GM23338 (cell line): ENCODE data around the gene SERPINA5.

Experiments used
- CREB1 ChIP-seq: fragments of 250-450 bp; sonication (Bioruptor Pico); IDR thresholded peaks from 2 replicates; pipeline ENCODE4 v1.5.0; 2020; ENCODE audit warnings: low read depth, mild to moderate bottlenecking, moderate library complexity
- CTCF ChIP-seq, 2 experiments: fragments of 200-600 bp in 1 of 2; sonication (generic) in 1 of 2; conservative IDR thresholded peaks; 2 replicates each; pipeline versions ENCODE4 v1.5.1 to v1.6.1; 2016 to 2017; ENCODE audit warnings: antibody characterized with exemption in 2 of 2, low read depth in 2 of 2, mild to moderate bottlenecking in 2 of 2, moderate library complexity in 1 of 2
- EZH2 ChIP-seq: fragments of 200-600 bp; sonication (generic); IDR thresholded peaks from one replicate; pipeline ENCODE4 v1.8.0; 2017; ENCODE audit warnings: antibody characterized with exemption, mild to moderate bottlenecking, low read depth; ENCODE audit not compliant: unreplicated experiment
- EZH2phosphoT487 ChIP-seq: fragments of 200-600 bp; sonication (generic); IDR thresholded peaks from one replicate; pipeline ENCODE4 v1.8.1; 2018; ENCODE audit warnings: antibody characterized with exemption; ENCODE audit not compliant: unreplicated experiment
- JUNB ChIP-seq: IDR thresholded peaks from one replicate; pipeline ENCODE4 v1.6.1; 2016; ENCODE audit warnings: antibody characterized with exemption; ENCODE audit not compliant: unreplicated experiment
- NANOG ChIP-seq: IDR thresholded peaks from 2 replicates; pipeline ENCODE4 v1.6.1; 2016; ENCODE audit warnings: antibody characterized with exemption, borderline replicate concordance
- POLR2AphosphoS5 ChIP-seq: IDR thresholded peaks from 2 replicates; pipeline ENCODE4 v1.6.1; 2016; ENCODE audit warnings: antibody characterized with exemption, low read depth
- STAT1 ChIP-seq: IDR thresholded peaks from one replicate; pipeline ENCODE4 v1.6.1; 2016; ENCODE audit warnings: antibody characterized with exemption; ENCODE audit not compliant: unreplicated experiment
- ZNF114 ChIP-seq: fragments of 250-450 bp; sonication (Bioruptor Pico); IDR thresholded peaks from 2 replicates; pipeline ENCODE4 v1.5.0; 2020; ENCODE audit warnings: mild to moderate bottlenecking, moderate library complexity
- TF ChIP-seq, protein P1 (sequence below): IDR thresholded peaks from one replicate; pipeline ENCODE4 v1.6.1; 2018; ENCODE audit warnings: antibody characterized with exemption; ENCODE audit not compliant: unreplicated experiment

GRCh38 chr14:94614802-94615201, 33.6 kb downstream of the SERPINA5 start:
- TF ChIP-seq CTCF (conservative IDR thresholded peaks at IDR 0.05; ENCODE audit: low read depth in 2 of 2) (no peak), CREB1 (CRISPR knock-in tag) (no peak), EZH2 (no peak), POLR2AphosphoS5 (no peak), JUNB (no peak), EZH2phosphoT487 (no peak), STAT1 (no peak), ZNF114 (no peak), NANOG (no peak)
- TF ChIP-seq, protein P1, sequence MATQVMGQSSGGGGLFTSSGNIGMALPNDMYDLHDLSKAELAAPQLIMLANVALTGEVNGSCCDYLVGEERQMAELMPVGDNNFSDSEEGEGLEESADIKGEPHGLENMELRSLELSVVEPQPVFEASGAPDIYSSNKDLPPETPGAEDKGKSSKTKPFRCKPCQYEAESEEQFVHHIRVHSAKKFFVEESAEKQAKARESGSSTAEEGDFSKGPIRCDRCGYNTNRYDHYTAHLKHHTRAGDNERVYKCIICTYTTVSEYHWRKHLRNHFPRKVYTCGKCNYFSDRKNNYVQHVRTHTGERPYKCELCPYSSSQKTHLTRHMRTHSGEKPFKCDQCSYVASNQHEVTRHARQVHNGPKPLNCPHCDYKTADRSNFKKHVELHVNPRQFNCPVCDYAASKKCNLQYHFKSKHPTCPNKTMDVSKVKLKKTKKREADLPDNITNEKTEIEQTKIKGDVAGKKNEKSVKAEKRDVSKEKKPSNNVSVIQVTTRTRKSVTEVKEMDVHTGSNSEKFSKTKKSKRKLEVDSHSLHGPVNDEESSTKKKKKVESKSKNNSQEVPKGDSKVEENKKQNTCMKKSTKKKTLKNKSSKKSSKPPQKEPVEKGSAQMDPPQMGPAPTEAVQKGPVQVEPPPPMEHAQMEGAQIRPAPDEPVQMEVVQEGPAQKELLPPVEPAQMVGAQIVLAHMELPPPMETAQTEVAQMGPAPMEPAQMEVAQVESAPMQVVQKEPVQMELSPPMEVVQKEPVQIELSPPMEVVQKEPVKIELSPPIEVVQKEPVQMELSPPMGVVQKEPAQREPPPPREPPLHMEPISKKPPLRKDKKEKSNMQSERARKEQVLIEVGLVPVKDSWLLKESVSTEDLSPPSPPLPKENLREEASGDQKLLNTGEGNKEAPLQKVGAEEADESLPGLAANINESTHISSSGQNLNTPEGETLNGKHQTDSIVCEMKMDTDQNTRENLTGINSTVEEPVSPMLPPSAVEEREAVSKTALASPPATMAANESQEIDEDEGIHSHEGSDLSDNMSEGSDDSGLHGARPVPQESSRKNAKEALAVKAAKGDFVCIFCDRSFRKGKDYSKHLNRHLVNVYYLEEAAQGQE, result no peak
